Raji (cell line): ENCODE data around the gene MED15.

ENCODE experiments used
- POLR2A ChIP-seq: IDR thresholded peaks from 2 replicates; pipeline ENCODE4 v1.6.1; 2011; ENCODE audit warnings: low read depth, low read length, control low read depth; ENCODE audit not compliant: insufficient read depth

MED15 gene

GRCh38 chr22:20522134-20523004 lies 15.0 kb downstream of the MED15 start:
- TF ChIP-seq POLR2A, result no peak

GRCh38 chr22:20523086-20523983 lies 15.9 kb downstream of the MED15 start:
- no peak for TF ChIP-seq POLR2A

GRCh38 chr22:20524004-20524481 lies 16.6 kb downstream of the MED15 start:
- no peak for TF ChIP-seq POLR2A

- TF ChIP-seq POLR2A, result no peak
These were observed 17.6 kb downstream of the MED15 start for GRCh38 chr22:20525048-20525447.

GRCh38 chr22:20526305-20526627 lies 18.9 kb downstream of the MED15 start:
- TF ChIP-seq POLR2A, result no peak

- TF ChIP-seq POLR2A, result no peak
These were observed 19.4 kb downstream of the MED15 start for GRCh38 chr22:20526628-20527355.

- no peak for TF ChIP-seq POLR2A
These were observed 21.1 kb downstream of the MED15 start for GRCh38 chr22:20528405-20528978.

GRCh38 chr22:20530368-20531153 lies 23.2 kb downstream of the MED15 start:
- no peak for TF ChIP-seq POLR2A

GRCh38 chr22:20531154-20531403 lies 23.7 kb downstream of the MED15 start:
- TF ChIP-seq POLR2A, result no peak

GRCh38 chr22:20531404-20532201 lies 24.2 kb downstream of the MED15 start:
- TF ChIP-seq POLR2A, result no peak

- no peak for TF ChIP-seq POLR2A
These were observed 25.0 kb downstream of the MED15 start for GRCh38 chr22:20532256-20532993.

GRCh38 chr22:20533095-20533878 lies 25.9 kb downstream of the MED15 start:
- TF ChIP-seq POLR2A, result no peak
